ENCODE results near the gene TMEFF1. TPM values are rescaled to one million over a fixed set of nuclear protein-coding genes. Genes with fewer than 3 reads are reported as not detected.

TMEFF1 gene
- total RNA-seq, 1 experiment from 2014 or later, result 2.7 TPM

GRCh38 chr9:100581081-100581480 lies 108.1 kb downstream of the TMEFF1 start:
- no peaks in the 10 kb centered on the region for H3K9me3 Mint-ChIP-seq (ENCODE audit: unreplicated experiment)
- ChIA-PET POLR2A (no interaction called here), CTCF (no interaction called here)
- no peak overlapping the region for H3K27ac Mint-ChIP-seq (ENCODE audit: unreplicated experiment)
- H3K4me1 ChIP-seq, result no peaks in the 10 kb centered on the region
- H3K4me1 Mint-ChIP-seq (ENCODE audit: low read depth, unreplicated experiment), result no peaks in the 10 kb centered on the region
- intact Hi-C loops (cut with micrococcal nuclease; ENCODE audit: unreplicated experiment), result no loop called here
- no peak overlapping the region for H3K4me3 ChIP-seq (ENCODE audit: low read depth, low read length)
- H3K36me3 Mint-ChIP-seq (ENCODE audit: insufficient read depth, unreplicated experiment), result no peaks in the 10 kb centered on the region
- H3K36me3 ChIP-seq (ENCODE audit: control insufficient read depth, insufficient read depth, low read length), result no peaks in the 10 kb centered on the region
- DNase-seq, result no peak
- no peaks in the 10 kb centered on the region for H3K27me3 ChIP-seq (replicated peaks; ENCODE audit: control insufficient read depth, insufficient read depth, low read length)
- BruUV-seq (replicated peaks), result no TSS peak
- no peaks in the 10 kb centered on the region for H3K27me3 Mint-ChIP-seq (ENCODE audit: insufficient read depth, unreplicated experiment)
- H3K9me3 ChIP-seq, result no peaks in the 10 kb centered on the region
- no peak overlapping the region for H3K4me3 Mint-ChIP-seq (ENCODE audit: unreplicated experiment)
- TF ChIP-seq CTCF (IDR thresholded peaks at IDR 0.05; ENCODE audit: insufficient read depth in 1 of 2, low read depth in 1 of 2, low read length in 1 of 2, severe bottlenecking in 1 of 2, unreplicated experiment in 1 of 2), result no peak

DNA sequence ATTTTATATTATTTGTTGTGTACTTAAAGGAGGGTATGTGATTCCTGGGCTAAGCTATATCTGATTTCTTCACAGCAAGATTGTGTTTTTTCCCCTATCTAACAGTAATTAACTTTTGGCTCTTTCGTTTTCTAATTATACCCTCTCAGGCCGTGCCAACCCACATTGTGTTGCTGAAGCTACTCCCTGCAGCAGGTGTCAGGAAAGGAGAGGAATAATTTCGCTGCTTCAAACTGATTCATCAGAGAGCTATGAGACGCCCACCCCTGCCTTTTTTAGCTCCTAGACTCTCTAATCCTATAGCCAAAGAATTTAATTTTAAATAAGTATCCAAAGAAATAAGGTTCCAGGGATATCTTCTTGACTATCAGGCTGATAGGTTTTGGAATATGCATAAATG lies 108.7 kb downstream of the TMEFF1 start:
- Histone ChIP-seq H3K4me3 (ENCODE audit: low read depth, low read length) (no peak overlapping the region), H3K27me3 (replicated peaks; ENCODE audit: control insufficient read depth, insufficient read depth, low read length) (no peaks in the 10 kb centered on the region), H3K4me1 (no peaks in the 10 kb centered on the region), H3K36me3 (ENCODE audit: control insufficient read depth, insufficient read depth, low read length) (no peaks in the 10 kb centered on the region), H3K9me3 (no peaks in the 10 kb centered on the region)
- ChIA-PET CTCF (no interaction called here), POLR2A (interaction anchor here (0.6 kb wide), 1 partner anchor 109 kb away, joined by 6 read pairs; the partner anchor contains the start of gene TMEFF1)
- H3K36me3 Mint-ChIP-seq (ENCODE audit: insufficient read depth, unreplicated experiment), result no peaks in the 10 kb centered on the region
- no peak for TF ChIP-seq CTCF (IDR thresholded peaks at IDR 0.05; ENCODE audit: insufficient read depth in 1 of 2, low read depth in 1 of 2, low read length in 1 of 2, severe bottlenecking in 1 of 2, unreplicated experiment in 1 of 2)
- no peak for DNase-seq
- no peaks in the 10 kb centered on the region for H3K4me1 Mint-ChIP-seq (ENCODE audit: low read depth, unreplicated experiment)
- no peak overlapping the region for H3K27ac Mint-ChIP-seq (ENCODE audit: unreplicated experiment)
- no TSS peak for BruUV-seq (replicated peaks)
- no peak overlapping the region for H3K4me3 Mint-ChIP-seq (ENCODE audit: unreplicated experiment)
- no peaks in the 10 kb centered on the region for H3K9me3 Mint-ChIP-seq (ENCODE audit: unreplicated experiment)
- no peaks in the 10 kb centered on the region for H3K27me3 Mint-ChIP-seq (ENCODE audit: insufficient read depth, unreplicated experiment)
- intact Hi-C loops (cut with micrococcal nuclease; ENCODE audit: unreplicated experiment), result no loop called here

DNA sequence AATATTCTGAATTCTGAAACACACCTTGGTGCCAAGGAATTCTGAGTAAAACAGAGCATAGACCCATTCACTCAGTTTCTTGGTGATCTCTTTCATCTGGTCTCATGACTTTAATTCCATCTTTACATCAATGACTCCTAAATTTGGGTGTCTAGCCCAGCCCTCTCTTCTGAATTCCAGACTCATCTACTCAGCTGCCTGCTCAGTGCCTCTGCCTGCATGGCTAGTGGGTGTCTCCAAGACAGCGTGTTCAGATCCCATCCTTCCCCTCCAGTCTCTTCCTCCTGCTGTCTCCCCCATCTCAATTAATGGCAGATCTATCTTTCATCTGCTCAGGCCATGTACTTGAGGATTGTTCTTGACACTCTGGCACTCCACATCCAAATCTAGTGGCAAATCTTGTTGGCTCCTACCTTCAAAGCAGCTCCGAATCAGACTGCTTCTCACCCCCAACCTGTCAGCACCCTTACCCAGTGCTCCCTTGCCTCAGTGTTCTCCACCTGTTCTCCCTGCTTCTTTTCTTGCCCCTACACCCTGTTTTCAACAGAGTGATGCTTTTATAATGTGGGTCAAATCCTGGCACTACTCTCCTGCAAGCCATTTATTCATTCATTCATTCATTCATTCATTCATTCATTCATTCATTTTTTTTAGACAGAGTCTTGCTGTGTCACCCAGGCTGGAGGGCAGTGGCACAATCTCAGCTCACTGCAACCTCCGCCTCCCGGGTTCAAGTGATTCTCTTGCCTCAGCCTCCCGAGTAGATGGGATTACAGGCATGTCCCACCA lies 110.3 kb downstream of the TMEFF1 start:
- POLR2A ChIA-PET, result no interaction called here

More for the DNA sequence above, 110.3 kb downstream of the TMEFF1 start:
- Histone ChIP-seq H3K27me3 (replicated peaks; ENCODE audit: control insufficient read depth, insufficient read depth, low read length) (no peaks in the 10 kb centered on the region), H3K4me3 (ENCODE audit: low read depth, low read length) (no peak overlapping the region), H3K9me3 (no peaks in the 10 kb centered on the region), H3K36me3 (ENCODE audit: control insufficient read depth, insufficient read depth, low read length) (no peaks in the 10 kb centered on the region), H3K4me1 (no peaks in the 10 kb centered on the region)
- H3K9me3 Mint-ChIP-seq (ENCODE audit: unreplicated experiment), result no peaks in the 10 kb centered on the region
- H3K36me3 Mint-ChIP-seq (ENCODE audit: insufficient read depth, unreplicated experiment), result no peaks in the 10 kb centered on the region
- H3K4me1 Mint-ChIP-seq (ENCODE audit: low read depth, unreplicated experiment), result no peaks in the 10 kb centered on the region
- CTCF ChIA-PET, result no interaction called here
- no peak for DNase-seq
- H3K27me3 Mint-ChIP-seq (ENCODE audit: insufficient read depth, unreplicated experiment), result no peaks in the 10 kb centered on the region
- no peak overlapping the region for H3K27ac Mint-ChIP-seq (ENCODE audit: unreplicated experiment)
- intact Hi-C loops (cut with micrococcal nuclease; ENCODE audit: unreplicated experiment), result no loop called here
- BruUV-seq (replicated peaks), result no TSS peak
- H3K4me3 Mint-ChIP-seq (ENCODE audit: unreplicated experiment), result no peak overlapping the region
- no peak for TF ChIP-seq CTCF (IDR thresholded peaks at IDR 0.05; ENCODE audit: insufficient read depth in 1 of 2, low read depth in 1 of 2, low read length in 1 of 2, severe bottlenecking in 1 of 2, unreplicated experiment in 1 of 2)
